Transverse colon (tissue), 3 donors: ENCODE data around the gene KAZN.

Experiments used
- CTCF ChIP-seq, 5 experiments: fragments of 200-600 bp in 3 of 5; fragments of 450-650 bp in 2 of 5; sonication (generic) in 3 of 5; IDR thresholded peaks; 1 replicate in 2 of 5; 2 replicates in 3 of 5; pipeline ENCODE4 v1.5.1; 2016 to 2017; ENCODE audit warnings: antibody characterized with exemption in 5 of 5, inconsistent platforms in 3 of 5, mild to moderate bottlenecking in 2 of 5, moderate library complexity in 1 of 5
- EP300 ChIP-seq: sonication (generic); formaldehyde crosslinking; IDR thresholded peaks from one replicate; pipeline ENCODE4 v1.6.1; 2017; ENCODE audit warnings: antibody characterized with exemption, low read depth
- POLR2A ChIP-seq: fragments of 450-650 bp; IDR thresholded peaks from one replicate; pipeline ENCODE4 v1.6.1; 2016; ENCODE audit warnings: antibody characterized with exemption, mild to moderate bottlenecking, moderate library complexity

GRCh38 chr1:14590411-14591180, 7.9 kb upstream of the KAZN start:
- TF ChIP-seq POLR2A = no peak
- no peak for TF ChIP-seq CTCF (IDR thresholded peaks at IDR 0.05)
- TF ChIP-seq EP300 = no peak
